ENCODE data around the gene IFIT5.

DNA sequence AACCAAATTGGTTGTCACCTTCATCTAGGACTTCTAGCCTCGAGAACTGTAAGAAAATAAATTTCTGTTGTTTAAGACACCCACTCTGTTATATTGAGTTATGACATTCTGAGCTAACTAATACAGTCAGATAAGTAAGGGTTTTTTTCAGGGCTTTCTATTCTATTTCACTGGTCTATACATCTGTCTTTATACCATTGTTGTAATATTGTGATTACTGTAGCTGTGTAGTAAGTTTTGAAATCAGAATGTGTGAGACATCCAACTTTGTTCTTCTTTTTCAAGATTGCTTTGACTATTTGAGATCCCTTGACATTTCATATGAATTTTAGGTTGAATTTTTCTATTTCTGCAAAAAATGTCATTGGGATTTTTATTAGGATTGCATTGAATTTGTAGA, 14.4 kb upstream of the IFIT5 start:
- TF ChIP-seq, protein P1, sequence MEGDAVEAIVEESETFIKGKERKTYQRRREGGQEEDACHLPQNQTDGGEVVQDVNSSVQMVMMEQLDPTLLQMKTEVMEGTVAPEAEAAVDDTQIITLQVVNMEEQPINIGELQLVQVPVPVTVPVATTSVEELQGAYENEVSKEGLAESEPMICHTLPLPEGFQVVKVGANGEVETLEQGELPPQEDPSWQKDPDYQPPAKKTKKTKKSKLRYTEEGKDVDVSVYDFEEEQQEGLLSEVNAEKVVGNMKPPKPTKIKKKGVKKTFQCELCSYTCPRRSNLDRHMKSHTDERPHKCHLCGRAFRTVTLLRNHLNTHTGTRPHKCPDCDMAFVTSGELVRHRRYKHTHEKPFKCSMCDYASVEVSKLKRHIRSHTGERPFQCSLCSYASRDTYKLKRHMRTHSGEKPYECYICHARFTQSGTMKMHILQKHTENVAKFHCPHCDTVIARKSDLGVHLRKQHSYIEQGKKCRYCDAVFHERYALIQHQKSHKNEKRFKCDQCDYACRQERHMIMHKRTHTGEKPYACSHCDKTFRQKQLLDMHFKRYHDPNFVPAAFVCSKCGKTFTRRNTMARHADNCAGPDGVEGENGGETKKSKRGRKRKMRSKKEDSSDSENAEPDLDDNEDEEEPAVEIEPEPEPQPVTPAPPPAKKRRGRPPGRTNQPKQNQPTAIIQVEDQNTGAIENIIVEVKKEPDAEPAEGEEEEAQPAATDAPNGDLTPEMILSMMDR (IDR thresholded peaks at IDR 0.05; ENCODE audit: insufficient read depth, low read depth, low read length): no peak
- TF ChIP-seq EZH2 (IDR thresholded peaks at IDR 0.05; ENCODE audit: insufficient read depth, low read length): no peak

Measured in astrocyte (in vitro differentiated cells and primary cell).